Daoy (cell line): ENCODE data around the gene CREB5. TPM values are rescaled to one million over a fixed set of nuclear protein-coding genes. Genes with fewer than 3 reads are reported as not detected.
"Not testable (repeated sequence)": the region's sequence is repeated elsewhere in the genome, so short reads cannot be mapped to it uniquely, and the experiment has no call there.

Experiments used
- DNase-seq: peaks from one replicate; pipeline ENCODE4 v3.0.0-alpha.2; 2015; ENCODE audit warnings: low read depth
- total RNA-seq: library from RNA; depleted of rRNA; stranded (reverse); fragments of >200 nt; shearing (Covaris generic); gene quantifications from 2 replicates; pipeline ENCODE4 v1.2.3, GENCODE V29; 2014

CREB5 gene
- total RNA-seq, 1 experiment from 2014 or later, result 12.1 TPM

GRCh38 chr7:28579571-28579970, 167.3 kb downstream of the CREB5 start:
- DNase-seq, result no peak

GRCh38 chr7:28580665-28581064, 168.3 kb downstream of the CREB5 start:
- no peak for DNase-seq

- peak; percentile 49 for DNase-seq
These were observed 169.0 kb downstream of the CREB5 start for GRCh38 chr7:28581351-28581750.

GRCh38 chr7:28582226-28582625, 169.9 kb downstream of the CREB5 start:
- no peak for DNase-seq

GRCh38 chr7:28584235-28584634, 171.9 kb downstream of the CREB5 start:
- DNase-seq, result no peak

- peak; percentile 70 for DNase-seq
These were observed 174.4 kb downstream of the CREB5 start for GRCh38 chr7:28586736-28587135.

- DNase-seq, result peak; percentile 91
These were observed 174.9 kb downstream of the CREB5 start for GRCh38 chr7:28587211-28587610.

- DNase-seq, result no peak
These were observed 176.3 kb downstream of the CREB5 start for GRCh38 chr7:28588602-28589001.

- no peak for DNase-seq
These were observed 178.8 kb downstream of the CREB5 start for GRCh38 chr7:28591041-28591674.

- no peak for DNase-seq
These were observed 179.5 kb downstream of the CREB5 start for GRCh38 chr7:28591725-28592349.

GRCh38 chr7:28592861-28593260, 180.5 kb downstream of the CREB5 start:
- DNase-seq, result no peak

- DNase-seq, result no peak
These were observed 182.8 kb downstream of the CREB5 start for GRCh38 chr7:28595076-28595475.

GRCh38 chr7:28595801-28596200, 183.5 kb downstream of the CREB5 start:
- no peak for DNase-seq

GRCh38 chr7:28596245-28596935, 184.1 kb downstream of the CREB5 start:
- no peak for DNase-seq

GRCh38 chr7:28597284-28597683, 185.0 kb downstream of the CREB5 start:
- no peak for DNase-seq

GRCh38 chr7:28598037-28598436, 185.7 kb downstream of the CREB5 start:
- not testable (repeated sequence) for DNase-seq

- DNase-seq, result no peak
These were observed 186.3 kb downstream of the CREB5 start for GRCh38 chr7:28598586-28598985.

- DNase-seq, result no peak
These were observed 187.1 kb downstream of the CREB5 start for GRCh38 chr7:28599411-28599810.

- DNase-seq, result no peak
These were observed 190.0 kb downstream of the CREB5 start for GRCh38 chr7:28602282-28602681.

GRCh38 chr7:28605427-28606085, 193.2 kb downstream of the CREB5 start:
- no peak for DNase-seq

GRCh38 chr7:28606421-28606820, 194.1 kb downstream of the CREB5 start:
- no peak for DNase-seq

- DNase-seq, result no peak
These were observed 195.5 kb downstream of the CREB5 start for GRCh38 chr7:28607855-28608193.

- DNase-seq, result no peak
These were observed 195.9 kb downstream of the CREB5 start for GRCh38 chr7:28608237-28608656.
